ENCODE results near the gene SNX27. TPM values are rescaled to one million over a fixed set of nuclear protein-coding genes. Genes with fewer than 3 reads are reported as not detected.

SNX27 gene
- 10 to 100 TPM; 17.7 to 26.2 (median 22.6) TPM for polyA plus RNA-seq (ENCODE audit: insufficient read depth in 1 of 5, insufficient read length in 5 of 5, low replicate concordance in 1 of 5)
- long read RNA-seq, donor 1, partial matches to known transcripts, result 9 of 9 reads
- long read RNA-seq, donor 1, other reads (novel, unspliced or antisense), result 0 of 9 reads
- long read RNA-seq, donor 2, full-length matches to known transcripts, result 1 of 1 reads
- long read RNA-seq, donor 2, partial matches to known transcripts, result 0 of 1 reads
- long read RNA-seq, donor 2, other reads (novel, unspliced or antisense), result 0 of 1 reads
- long read RNA-seq, donor 3, result 0 reads
- long read RNA-seq, donor 4, full-length matches to known transcripts, result 1 of 1 reads
- long read RNA-seq, donor 4, partial matches to known transcripts, result 0 of 1 reads
- long read RNA-seq, donor 4, other reads (novel, unspliced or antisense), result 0 of 1 reads
- long read RNA-seq, donor 5, full-length matches to known transcripts, result 2 of 2 reads
- long read RNA-seq, donor 5, partial matches to known transcripts, result 0 of 2 reads
- long read RNA-seq, donor 5, other reads (novel, unspliced or antisense), result 0 of 2 reads
- long read RNA-seq, donor 6, result 0 reads
- long read RNA-seq, donor 7, result 0 reads
- long read RNA-seq, donor 8, full-length matches to known transcripts, result 1 of 1 reads
- long read RNA-seq, donor 8, partial matches to known transcripts, result 0 of 1 reads
- long read RNA-seq, donor 8, other reads (novel, unspliced or antisense), result 0 of 1 reads

- DNase-seq, result peak; percentile 91 to 94
These were observed at the start of gene SNX27 for GRCh38 chr1:151611832-151612500. TSS of gene SNX27 (plus strand) at chr1:151612050. CDS start at chr1:151612202, 152 bp downstream.

- no peak for DNase-seq
These were observed 49.2 kb upstream of the SNX27 start for GRCh38 chr1:151562661-151563060.

GRCh38 chr1:151563376-151563775 lies 48.5 kb upstream of the SNX27 start:
- no peak for DNase-seq

- no peak for DNase-seq
These were observed 46.2 kb upstream of the SNX27 start for GRCh38 chr1:151565502-151566189.

- DNase-seq, result no peak
These were observed 43.2 kb upstream of the SNX27 start for GRCh38 chr1:151568626-151569088.

GRCh38 chr1:151570819-151571218 lies 41.0 kb upstream of the SNX27 start:
- no peak for DNase-seq

- DNase-seq, result no peak
These were observed 37.0 kb upstream of the SNX27 start for GRCh38 chr1:151574575-151575529.

- DNase-seq, result no peak
These were observed 34.7 kb upstream of the SNX27 start for GRCh38 chr1:151577173-151577572.

GRCh38 chr1:151578941-151579340 lies 32.9 kb upstream of the SNX27 start:
- no peak for DNase-seq

GRCh38 chr1:151579436-151580225 lies 32.2 kb upstream of the SNX27 start:
- no peak for DNase-seq

GRCh38 chr1:151581451-151581850 lies 30.4 kb upstream of the SNX27 start:
- DNase-seq, result no peak

- DNase-seq, result no peak
These were observed 29.9 kb upstream of the SNX27 start for GRCh38 chr1:151581921-151582320.

GRCh38 chr1:151583796-151584195 lies 28.1 kb upstream of the SNX27 start:
- no peak for DNase-seq

GRCh38 chr1:151584278-151584677 lies 27.6 kb upstream of the SNX27 start:
- DNase-seq, result no peak

- DNase-seq, result no peak
These were observed 27.1 kb upstream of the SNX27 start for GRCh38 chr1:151584780-151585179.

GRCh38 chr1:151585622-151586021 lies 26.2 kb upstream of the SNX27 start:
- peak in 1 of 2 donors; percentile 6 for DNase-seq

GRCh38 chr1:151590961-151591360 lies 20.9 kb upstream of the SNX27 start:
- no peak for DNase-seq

- no peak for DNase-seq
These were observed 18.1 kb upstream of the SNX27 start for GRCh38 chr1:151593730-151594129.

GRCh38 chr1:151594143-151594625 lies 17.7 kb upstream of the SNX27 start:
- peak; percentile 32 to 41 for DNase-seq

All from right lung (tissue), 10 donors.